ENCODE data around the gene KISS1R.
A peak's percentile ranks its signal among the peaks of the same experiment; 100 is the strongest.

The KISS1R gene

DNA sequence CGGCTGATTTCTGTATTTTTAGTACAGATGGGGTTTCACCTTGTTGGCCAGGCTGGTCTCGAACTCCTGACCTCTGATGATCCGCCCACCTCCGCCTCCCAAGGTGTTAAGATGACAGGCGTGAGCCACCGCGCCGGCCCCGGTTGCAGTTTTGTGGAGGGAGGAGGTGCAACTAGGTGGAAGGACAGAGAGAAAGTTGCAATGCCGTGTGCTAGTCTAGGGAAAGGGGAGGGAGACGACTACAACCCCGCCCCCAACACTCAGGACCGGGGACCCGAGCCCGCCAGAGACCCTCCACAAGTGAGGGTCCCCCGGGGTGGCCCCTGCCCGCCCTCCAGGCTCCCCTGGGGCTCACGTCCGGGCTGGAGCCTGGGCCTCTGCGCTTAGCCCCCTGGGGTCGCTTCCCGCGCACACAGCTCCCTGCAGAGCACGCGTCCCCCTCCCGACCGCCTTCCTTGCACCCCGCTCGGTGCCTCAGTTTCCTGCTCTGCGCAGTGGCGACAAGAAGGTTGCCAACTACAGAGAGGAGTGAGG lies 7.5 kb downstream of the KISS1R start:
- DNase-seq (ENCODE audit: low spot score), result no peak

DNA sequence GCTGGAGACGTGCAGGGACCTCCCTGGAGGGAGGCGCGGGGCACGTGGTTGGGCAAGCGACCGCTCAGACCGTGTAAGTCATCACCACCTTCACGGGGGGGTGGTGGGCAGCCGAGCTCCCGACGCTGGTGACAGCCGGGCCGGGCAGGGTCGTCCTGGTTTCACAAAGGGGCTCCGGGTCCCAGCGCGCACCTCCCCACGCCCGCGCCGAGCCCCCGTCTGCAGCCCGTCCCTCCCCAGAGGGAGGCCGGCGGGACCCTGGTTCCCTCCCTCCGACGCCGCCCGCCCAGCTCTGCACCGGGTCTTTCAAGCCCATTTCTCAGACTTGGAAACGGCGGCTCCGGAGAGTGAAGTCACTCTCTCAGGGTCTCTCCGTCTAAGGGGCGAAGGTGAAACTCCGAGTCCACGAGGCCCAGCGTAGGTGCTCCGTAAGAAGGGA lies 8.0 kb downstream of the KISS1R start:
- DNase-seq (ENCODE audit: low spot score), result peak; percentile 58

DNA sequence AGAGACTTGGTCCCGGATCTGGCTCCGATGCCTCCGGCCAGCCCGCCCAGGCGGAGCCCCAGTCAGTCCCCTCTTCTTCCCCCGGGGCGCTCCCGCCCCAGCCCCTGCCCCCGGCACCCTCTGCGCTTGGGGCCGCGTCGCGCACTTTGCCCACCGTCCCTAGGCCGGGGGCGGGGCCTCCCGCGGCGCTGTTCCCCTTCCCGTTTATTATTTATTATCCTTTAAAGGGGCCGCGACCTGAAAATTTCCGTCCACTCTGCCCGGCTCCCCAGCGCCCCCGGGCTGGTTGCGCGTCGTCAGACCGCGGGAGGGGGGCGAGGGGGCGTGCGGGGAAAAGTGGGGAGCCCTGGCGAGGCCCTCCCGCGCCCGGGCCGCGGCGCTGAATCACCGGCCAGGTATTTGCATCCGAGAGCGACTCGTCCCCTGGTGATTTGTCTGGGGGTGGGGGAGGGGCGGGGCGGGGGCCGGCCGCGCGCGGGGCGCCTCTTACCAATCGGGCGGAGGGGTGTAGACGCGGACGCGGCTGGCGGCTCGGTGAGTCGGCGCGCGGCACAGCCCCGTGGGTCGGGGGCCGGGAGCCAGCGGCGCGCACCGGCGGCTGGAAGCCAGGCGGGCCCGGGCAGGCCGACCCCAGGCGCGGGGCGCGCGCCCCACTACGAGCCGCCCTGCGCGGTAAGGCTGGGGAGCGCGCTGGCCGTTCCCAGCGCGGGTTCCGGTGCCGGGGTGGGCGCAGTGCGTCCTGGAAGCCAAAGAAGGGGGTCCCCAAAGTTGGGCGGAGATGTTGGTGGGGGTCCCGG lies 8.6 kb downstream of the KISS1R start, which contains the start of gene ARID3A:
Gene ARID3A (plus strand): TSS at position 510 of the 797 bp plus-strand sequence. CDS start 3,494 bp downstream, outside the sequence.
- peak; percentile 65 for DNase-seq (ENCODE audit: low spot score)

DNA sequence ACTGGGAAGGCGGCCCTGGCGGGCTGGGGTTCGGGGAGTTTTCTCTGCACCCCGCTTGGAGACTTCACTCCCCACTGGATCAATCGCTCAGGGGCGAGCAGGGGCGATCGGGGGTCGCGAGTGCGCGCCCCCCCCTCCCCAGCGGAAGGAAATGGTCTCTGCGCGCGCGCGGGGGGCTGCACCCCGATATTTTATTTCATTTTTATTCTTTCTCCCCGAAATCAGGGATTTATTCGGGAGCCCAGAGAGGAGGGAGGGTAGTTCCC lies 9.1 kb downstream of the KISS1R start:
- no peak for DNase-seq (ENCODE audit: low spot score)

DNA sequence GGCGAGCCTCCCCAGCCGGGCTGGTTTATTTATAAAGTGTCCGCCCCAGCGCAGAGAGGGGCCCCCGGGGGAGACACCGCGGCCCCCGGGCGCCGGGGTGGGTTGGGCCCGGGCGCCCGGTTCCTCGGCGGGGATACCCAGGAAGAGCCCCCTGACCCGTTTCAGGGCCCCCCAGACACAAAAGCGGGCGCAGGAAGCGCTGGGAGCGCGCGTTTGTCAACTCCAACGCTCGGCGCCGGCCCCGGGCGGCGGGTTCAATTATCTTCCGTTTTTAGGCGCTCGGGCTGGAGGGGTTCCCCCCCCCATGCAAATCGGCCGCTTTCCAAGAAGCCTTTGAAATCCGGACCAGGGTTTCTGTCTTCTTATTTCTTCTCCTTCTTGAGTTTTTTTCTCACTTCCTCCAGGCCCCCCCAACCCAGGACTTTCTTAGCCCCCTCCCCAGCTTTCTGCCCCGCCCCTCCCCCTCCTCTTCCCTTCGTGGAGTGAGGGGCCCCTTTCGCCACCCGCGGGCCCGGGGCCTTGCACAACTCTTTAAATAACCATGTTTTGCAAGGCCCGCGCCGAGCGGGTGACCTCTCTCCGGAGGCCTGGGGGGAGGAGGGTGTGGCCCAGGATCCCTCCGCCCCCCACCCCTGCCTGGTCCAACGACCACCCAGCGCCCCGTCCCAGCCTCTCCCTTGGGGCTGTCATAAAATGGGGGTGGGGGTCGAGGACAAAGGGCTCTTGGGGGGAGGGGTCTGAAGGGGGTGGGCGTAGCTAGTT lies 9.6 kb downstream of the KISS1R start:
- DNase-seq (ENCODE audit: low spot score), result no peak

DNA sequence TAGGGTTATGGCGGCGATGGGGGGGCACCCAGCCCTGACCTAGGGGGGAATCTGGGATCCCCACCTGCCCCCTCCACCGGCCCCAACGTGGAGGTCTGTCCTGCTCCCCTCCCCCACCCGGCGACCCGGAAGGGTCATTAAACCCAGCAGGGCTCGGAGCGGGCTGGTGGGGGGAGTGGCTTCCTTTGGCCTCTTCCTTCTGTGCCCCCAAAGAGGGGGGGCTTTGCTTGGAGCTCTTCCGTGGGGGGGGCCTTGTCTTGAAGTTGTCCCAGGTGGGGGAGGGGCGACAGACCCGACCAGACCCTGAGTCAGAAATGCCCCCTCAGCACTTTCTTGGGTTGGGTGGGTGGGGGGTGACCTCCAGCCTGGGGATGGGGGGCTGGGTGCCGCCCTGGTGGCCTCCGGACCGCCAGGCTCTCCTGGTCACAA lies 10.2 kb downstream of the KISS1R start:
- no peak for DNase-seq (ENCODE audit: low spot score)

DNA sequence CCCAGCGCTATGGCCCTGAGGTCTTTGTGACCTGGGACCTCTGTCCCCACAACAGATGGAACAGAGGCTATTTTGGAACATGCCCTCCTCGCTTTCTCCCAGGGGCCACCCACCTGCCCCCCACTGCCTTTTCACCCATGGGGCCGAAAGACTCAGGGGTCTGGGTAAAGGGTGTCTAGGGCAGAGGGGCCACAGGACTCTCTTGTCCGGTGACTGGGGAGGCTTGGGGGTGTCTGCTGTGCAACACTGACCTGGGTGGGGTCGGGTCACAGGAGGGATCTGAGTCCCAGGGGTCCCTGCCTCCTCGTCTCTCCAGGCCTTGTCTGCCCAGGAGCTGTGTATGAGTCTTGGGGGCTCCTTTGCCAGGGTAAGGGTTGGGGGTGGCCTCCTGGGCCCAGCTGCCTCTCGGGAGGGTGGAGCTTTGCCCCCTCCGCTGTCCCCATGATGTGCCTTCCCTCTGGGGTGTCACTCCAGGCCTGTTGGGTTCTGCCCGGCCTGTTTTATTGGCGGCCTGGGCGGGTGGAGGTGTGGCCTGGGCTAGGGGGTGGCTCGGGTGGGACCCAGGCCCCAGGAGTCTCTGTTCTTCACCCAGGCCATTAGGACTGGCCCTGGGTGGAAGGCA lies 10.8 kb downstream of the KISS1R start:
- no peak for DNase-seq (ENCODE audit: low spot score)

DNA sequence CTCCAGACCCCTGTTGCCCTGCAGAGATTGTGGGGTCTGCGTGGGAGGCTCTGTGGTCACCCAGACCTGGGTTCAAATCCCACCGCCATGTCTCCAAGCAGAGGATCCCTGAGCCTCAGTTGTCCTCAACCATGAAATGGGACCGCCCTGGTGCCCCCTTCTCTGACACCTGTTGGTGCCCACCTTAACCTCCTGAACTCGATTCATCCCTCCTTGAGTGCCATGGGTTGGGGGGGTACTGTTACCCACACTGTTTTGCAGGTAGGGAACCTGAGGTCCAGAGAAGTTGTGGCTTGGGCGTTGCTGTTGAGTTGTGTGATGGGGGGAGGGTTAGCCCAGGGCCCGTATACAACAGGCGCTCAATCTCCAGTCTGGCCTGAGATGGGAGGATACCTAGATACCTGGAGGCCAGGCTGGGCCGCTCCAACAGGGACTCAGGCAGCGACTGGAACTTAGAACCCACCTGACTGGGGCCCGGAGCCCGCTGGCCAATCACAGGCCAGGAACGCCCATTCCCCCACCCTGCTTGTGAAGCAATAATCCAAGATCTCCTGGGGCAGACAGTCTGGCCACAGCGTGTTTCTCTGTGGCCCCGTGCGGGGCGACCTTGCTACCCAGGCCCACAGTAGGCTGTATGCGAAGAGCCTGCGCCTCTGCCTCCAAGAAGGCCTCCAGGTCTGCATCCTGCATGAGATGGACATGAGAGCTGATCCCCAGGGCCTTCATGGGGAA lies 11.5 kb downstream of the KISS1R start:
- no peak for DNase-seq (ENCODE audit: low spot score)

DNA sequence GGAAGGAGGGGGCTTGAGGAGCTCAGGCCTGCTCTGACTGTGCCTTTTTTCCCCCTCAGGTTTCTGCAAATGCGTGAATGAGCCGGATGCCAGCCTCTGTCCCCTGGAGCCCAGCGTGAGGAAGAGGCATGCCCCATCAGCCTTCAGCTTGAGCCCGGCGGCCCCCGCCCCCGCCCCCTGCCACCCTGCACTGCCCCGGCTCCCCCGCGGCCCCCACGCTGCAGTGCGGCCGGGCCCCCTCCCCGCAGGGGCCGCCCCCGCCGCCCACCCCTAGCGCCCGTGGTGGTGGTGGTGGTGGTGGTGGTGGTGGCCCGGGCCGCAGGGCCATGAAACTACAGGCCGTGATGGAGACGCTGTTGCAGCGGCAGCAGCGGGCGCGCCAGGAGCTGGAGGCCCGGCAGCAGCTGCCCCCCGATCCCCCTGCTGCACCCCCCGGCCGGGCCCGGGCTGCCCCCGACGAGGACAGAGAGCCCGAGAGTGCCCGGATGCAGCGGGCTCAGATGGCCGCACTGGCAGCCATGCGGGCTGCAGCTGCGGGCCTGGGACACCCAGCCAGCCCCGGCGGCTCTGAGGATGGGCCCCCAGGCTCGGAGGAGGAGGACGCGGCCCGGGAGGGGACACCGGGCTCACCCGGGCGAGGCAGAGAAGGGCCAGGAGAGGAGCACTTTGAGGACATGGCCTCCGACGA lies 12.2 kb downstream of the KISS1R start:
- no peak for DNase-seq (ENCODE audit: low spot score)

DNA sequence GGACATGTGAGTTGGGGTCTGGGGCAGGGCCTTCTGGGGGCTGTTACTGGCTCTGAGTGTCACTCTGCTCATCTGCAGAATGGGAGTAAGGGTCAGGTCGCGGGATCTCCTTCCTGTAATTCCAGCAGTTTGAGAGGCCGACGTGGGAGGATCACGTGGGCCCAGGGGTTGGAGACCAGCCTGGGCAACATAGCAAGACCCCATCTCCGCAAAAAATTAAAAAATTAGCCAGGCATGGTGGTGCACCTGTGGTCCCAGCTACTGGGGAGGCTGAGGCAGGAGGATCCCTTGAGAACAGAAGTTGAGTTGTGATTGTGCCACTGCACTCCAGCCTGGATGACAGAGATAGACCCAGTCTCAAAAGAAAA lies 12.7 kb downstream of the KISS1R start:
- DNase-seq (ENCODE audit: low spot score), result no peak

DNA sequence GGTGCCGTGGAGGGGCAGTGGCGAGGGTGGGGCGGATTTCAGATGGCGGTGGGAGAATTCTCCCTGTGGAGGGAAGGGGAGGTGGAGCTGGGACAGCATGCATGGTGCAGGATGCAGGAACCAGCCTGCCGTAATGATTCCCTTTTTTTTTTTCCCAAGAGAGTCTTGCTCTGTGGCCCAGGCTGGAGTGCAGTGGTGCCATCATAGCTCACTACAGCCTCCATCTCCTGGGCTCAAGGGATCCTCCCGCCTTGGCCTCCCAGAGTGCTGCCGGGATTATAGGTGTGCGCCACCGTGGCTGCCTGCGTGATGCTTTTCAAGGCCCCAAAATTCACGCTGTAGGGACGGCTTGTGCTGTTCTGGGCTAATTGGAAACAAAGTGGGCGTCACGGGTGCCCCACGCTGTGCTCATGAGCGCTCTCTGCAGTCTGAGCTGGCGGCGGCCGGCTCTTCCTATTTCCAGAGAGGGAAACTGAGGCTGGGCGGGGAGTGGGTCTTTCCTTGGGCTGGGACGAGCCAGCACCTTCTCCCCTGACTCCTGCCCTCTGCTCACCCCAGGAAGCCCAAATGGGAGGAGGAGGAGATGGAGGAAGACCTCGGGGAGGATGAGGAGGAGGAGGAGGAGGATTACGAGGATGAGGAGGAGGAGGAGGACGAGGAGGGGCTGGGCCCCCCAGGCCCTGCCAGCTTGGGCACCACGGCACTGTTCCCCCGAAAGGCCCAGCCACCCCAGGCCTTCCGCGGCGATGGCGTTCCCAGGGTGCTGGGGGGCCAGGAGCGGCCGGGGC lies 14.9 kb downstream of the KISS1R start:
- DNase-seq (ENCODE audit: low spot score), result no peak

DNA sequence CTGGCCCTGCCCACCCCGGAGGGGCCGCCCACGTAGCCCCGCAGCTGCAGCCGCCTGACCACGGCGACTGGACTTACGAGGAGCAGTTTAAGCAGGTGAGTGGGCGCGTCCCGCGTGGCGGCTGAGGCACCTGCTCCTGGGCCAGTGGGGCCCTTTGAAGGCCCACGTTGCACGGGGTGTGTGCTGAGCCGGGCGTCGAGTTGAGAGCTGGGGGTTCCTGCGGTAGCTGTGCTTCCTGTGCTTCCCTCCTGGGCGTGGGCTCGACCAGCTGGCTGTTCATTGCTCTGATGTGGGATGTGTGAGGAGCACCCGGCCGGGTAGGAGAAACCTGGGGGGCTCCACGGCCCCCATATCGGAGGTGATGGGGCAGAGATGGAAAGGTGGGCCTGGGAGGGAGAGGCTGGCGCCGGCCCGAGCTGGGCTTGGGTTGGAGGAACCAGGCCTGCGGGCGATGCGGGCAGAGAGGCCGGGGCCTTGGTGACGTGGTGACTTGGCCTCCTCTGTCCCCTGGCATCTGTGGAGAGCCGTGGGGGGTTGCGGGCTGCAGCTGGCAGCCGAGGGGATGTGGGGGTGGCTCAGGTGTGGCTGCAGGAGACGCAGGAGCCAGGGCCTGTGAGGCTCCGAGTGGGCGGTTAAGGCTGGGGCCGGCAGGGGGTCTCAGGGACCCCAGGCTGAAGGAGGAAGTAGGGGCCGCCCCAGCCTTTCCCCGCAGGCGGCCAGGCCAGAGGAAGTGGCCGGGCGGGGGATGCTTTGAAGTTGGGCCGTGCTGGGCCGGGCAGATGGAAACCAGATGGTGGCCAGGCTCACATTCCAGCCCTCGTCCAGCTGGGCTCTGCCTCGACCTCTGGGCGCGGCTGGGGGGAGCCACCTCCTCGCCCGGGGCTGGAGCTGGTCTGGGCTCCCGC lies 15.8 kb downstream of the KISS1R start:
- peak; percentile 55 for DNase-seq (ENCODE audit: low spot score)

DNA sequence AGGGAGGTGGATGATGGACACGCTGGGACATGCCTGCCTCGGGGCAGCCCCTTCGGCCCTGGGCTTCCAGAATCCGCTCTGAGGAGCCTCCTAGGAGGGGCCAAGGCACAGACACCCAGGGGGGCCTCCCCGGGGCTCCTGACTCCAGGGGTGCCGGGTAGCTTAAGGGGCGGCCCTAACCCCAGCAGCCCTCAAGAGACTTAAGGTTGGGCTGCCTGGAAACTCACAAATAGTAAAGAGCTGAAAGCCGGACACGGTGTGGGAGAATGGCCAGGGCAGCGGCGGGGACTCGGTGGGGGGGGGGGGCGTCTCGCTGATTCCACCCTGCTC lies 16.4 kb downstream of the KISS1R start:
- DNase-seq (ENCODE audit: low spot score), result no peak

DNA sequence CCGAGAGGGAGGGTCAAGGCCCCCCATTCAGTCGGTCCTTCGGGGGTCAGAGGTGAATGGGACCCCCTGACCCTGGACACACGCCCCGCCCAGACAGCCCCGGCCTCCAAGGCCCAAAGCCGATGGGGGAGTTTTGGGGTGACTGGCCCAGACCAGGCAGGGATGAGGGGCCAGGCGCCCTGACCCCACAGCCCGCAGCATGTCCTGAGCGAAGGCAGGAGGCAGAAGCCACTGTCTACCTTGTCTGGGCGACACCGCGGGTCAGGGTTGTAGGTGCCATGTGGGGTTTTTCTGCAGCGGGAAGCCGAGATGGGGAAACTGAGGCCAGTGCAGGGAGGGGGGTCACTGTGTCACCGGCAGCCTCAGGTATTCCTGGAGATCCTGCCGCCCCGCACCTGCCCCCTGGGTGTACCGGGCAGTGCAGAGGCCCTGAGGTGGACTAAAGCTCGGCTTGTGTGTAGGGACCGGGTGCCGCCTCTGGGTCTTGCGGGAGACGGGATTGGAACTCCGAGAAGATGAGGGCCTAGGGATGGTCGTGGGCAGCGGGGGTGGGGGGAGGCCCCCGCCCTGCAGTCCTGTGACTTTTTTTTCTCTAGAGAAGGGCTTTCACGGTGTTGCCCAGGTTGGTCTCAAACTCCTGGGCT lies 17.2 kb downstream of the KISS1R start:
- no peak for DNase-seq (ENCODE audit: low spot score)

DNA sequence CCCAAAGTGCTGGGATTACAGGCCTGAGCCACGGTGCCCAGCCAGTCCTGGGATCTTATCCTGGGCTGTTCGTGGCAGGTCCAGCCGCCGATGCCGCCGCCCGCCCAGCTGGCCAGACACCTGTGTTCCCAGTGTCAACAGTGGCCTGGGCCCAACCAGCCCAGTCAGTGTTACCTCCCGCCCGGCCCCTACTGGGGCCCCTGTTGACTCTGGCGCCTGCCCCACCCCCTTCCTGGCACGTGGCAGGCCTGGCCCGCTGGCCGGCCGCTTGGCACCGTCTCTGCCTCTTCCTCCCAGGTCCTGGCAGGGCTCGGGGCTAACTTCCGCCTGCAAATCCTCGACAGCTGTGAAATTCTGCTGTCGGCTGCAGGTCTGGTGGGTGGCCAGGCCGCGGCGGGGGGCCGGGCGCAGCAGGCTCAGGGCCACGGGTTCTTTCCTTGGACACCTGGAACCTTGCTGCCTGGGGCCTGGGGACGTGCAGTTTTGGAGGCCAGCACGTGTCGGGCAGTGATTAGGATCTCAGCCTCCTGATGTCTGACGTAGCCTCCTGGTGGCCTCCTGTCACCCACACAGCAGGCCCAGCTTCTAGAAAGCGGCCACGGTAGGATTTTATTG lies 17.8 kb downstream of the KISS1R start:
- DNase-seq (ENCODE audit: low spot score), result no peak

DNA sequence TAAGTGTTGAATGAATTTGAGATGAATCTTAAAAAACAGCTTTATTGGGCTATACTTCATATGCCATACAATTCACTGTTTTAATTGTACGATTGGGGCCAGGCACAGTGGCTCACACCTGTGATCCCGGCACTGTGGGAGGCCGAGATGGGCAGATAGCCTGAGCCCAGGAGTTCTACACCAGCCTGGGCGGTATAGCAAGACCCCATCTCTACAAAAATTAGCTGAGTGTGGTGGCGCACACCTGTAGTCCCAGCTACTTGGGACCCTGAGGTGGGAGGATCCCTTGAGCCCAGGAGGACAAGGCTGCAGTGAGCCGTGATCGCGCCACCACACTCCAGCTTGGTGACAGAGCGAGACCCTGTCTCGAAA lies 19.0 kb downstream of the KISS1R start:
- DNase-seq (ENCODE audit: low spot score), result no peak

DNA sequence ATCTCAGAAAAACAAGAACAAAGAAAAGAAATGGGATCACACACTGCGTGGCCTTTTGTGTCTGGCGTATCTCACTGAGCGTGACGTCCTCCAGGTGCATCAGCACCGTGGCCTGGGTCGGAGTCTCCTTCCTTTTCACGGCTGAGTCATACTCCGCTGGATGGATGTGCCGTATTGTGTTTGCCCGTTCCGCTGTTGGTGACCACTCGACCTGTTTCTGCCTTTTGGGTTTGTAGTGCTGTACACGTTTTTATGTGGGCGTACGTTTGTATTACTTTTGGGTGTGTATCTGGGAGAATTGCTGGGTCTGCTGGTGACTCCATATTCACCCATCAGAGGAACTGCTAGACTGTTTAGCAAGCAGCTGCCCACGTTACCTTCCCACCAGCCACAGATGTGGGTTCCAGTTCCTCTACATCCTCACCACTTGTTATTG lies 20.1 kb downstream of the KISS1R start:
- peak; percentile 64 for DNase-seq (ENCODE audit: low spot score)

DNA sequence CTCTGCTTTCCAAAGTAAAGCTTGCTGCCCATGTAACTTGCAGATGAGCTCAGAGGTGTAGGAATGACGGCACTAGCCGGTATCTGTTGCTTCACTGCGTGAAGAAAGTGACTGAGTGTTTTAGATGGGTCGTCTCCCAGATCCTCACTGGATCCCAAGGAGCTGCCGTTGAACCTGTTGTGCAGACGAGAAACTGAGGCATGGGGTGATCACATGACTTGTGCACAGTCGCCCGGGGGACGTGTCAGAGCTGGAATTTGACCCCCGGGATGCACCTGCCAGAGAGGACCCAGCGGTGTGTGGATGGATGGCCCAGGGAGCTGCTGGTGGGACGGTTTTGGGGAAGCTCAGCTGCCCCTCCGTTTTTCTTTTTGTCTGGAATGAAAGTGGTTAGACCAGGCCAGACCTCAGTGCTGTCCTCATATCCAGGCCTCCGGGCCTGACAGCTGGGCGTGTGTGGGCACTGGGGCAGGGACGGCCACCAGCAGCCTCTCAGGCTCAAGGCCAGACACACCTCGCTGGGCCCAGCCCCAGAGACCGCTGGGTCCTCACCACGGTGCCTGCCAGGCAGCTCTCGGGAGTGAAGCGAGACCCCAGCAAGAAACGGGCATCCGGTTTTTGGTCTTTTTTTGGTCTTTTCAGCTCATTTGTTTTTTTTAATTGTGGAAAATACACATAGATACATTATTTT lies 21.2 kb downstream of the KISS1R start:
- no peak for DNase-seq (ENCODE audit: low spot score)

All from CD4-positive, alpha-beta T cell treated with Interleukin-6 at 100 ng/mL for 8 hours (primary cell).